HepG2 (cell line): ENCODE measurements around the gene HCFC2. TPM values are rescaled to one million over a fixed set of nuclear protein-coding genes. Genes with fewer than 3 reads are reported as not detected.
A peak's percentile ranks its signal among the peaks of the same experiment; 100 is the strongest.

Source experiments
- ADNP ChIP-seq: sonication (generic); formaldehyde crosslinking; IDR thresholded peaks from 2 replicates; pipeline ENCODE4 v1.4.0; 2020; ENCODE audit warnings: missing genetic modification reagents
- AKNA ChIP-seq: sonication (generic); formaldehyde crosslinking; IDR thresholded peaks from 2 replicates; pipeline ENCODE4 v1.4.0; 2020; ENCODE audit warnings: missing genetic modification reagents, borderline replicate concordance
- ELF4 ChIP-seq: sonication (generic); formaldehyde crosslinking; IDR thresholded peaks from 2 replicates; pipeline ENCODE4 v1.5.0; 2020; ENCODE audit warnings: missing genetic modification reagents, mild to moderate bottlenecking, moderate library complexity, borderline replicate concordance
- FOXP4 ChIP-seq: sonication (generic); formaldehyde crosslinking; IDR thresholded peaks from 2 replicates; pipeline ENCODE4 v1.4.0; 2020; ENCODE audit warnings: missing genetic modification reagents
- HNF1B ChIP-seq: sonication (generic); formaldehyde crosslinking; IDR thresholded peaks from 2 replicates; pipeline ENCODE4 v1.5.1; 2020; ENCODE audit warnings: mild to moderate bottlenecking, moderate library complexity, missing genetic modification reagents
- MED1 ChIP-seq: sonication (generic); formaldehyde crosslinking; IDR thresholded peaks from 2 replicates; pipeline ENCODE4 v1.4.0; 2020; ENCODE audit warnings: missing genetic modification reagents
- NFKBIZ ChIP-seq: IDR thresholded peaks from 2 replicates; pipeline ENCODE4 v1.6.1; 2018; ENCODE audit warnings: missing genetic modification reagents, missing compliant biosample characterization
- SNAI1 ChIP-seq: sonication (generic); formaldehyde crosslinking; IDR thresholded peaks from 2 replicates; pipeline ENCODE4 v1.5.0; 2020; ENCODE audit warnings: mild to moderate bottlenecking, missing genetic modification reagents, borderline replicate concordance
- SNAPC2 ChIP-seq: sonication (generic); formaldehyde crosslinking; IDR thresholded peaks from 2 replicates; pipeline ENCODE4 v1.8.1; 2022; ENCODE audit warnings: mild to moderate bottlenecking, missing genetic modification reagents
- TFAP4 ChIP-seq: sonication (generic); IDR thresholded peaks from 2 replicates; pipeline ENCODE4 v1.6.1; 2016; ENCODE audit warnings: low read depth, borderline replicate concordance
- ZFP82 ChIP-seq: sonication (generic); formaldehyde crosslinking; IDR thresholded peaks from 2 replicates; pipeline ENCODE4 v1.5.1; 2020; ENCODE audit warnings: mild to moderate bottlenecking, missing genetic modification reagents, borderline replicate concordance
- ZNF10 ChIP-seq: sonication (generic); formaldehyde crosslinking; IDR thresholded peaks from 2 replicates; pipeline ENCODE4 v1.4.0; 2020; ENCODE audit warnings: mild to moderate bottlenecking, low read depth, missing genetic modification reagents, borderline replicate concordance
- ZNF326 ChIP-seq: sonication (generic); formaldehyde crosslinking; IDR thresholded peaks from 2 replicates; pipeline ENCODE4 v1.4.0; 2020; ENCODE audit warnings: missing genetic modification reagents, borderline replicate concordance
- polyA plus RNA-seq, 8 experiments: library from polyadenylated mRNA; depleted of rRNA in 3 of 8; stranded (reverse) in 7 of 8; unstranded in 1 of 8; fragments of >200 nt; fragmentation: Illumina TruSeq in 4 of 8; extraction: Trizol in 4 of 8; gene quantifications; 2 replicates each; pipeline versions ENCODE4 v1.2.1 to v1.2.3, GENCODE V29; 2011 to 2016; ENCODE audit warnings: low read depth in 4 of 8, missing spikeins in 1 of 8, mixed read lengths in 1 of 8; ENCODE audit not compliant: insufficient read depth in 1 of 8
- total RNA-seq, 5 experiments: library from RNA; depleted of rRNA; stranded (reverse); fragments of >200 nt; fragmentation: Illumina TruSeq; extraction: Trizol; gene quantifications; 2 replicates each; pipeline ENCODE4 v1.2.3, GENCODE V29; 2016; ENCODE audit warnings: low read depth in 1 of 5

HCFC2 gene
- total and polyA plus RNA-seq, 2 of the 13 experiments (the other 11 are each of a cell fraction or from before 2014, with no cell fraction given) = 3.7 to 4.9 TPM

GRCh38 chr12:104064031-104064841 lies at the start of gene HCFC2 (continued):
- TF ChIP-seq ZNF10 = no peak
- no peak for TF ChIP-seq NFKBIZ
- TF ChIP-seq TFAP4 = peak; percentile 98
- TF ChIP-seq SNAPC2 (CRISPR knock-in tag) = no peak; the same call in 1 of the 2 replicates
- peak; percentile 85; the same call in 1 of the 2 replicates for TF ChIP-seq SNAI1 (CRISPR knock-in tag)
- no peak for TF ChIP-seq ZNF326 (CRISPR knock-in tag)
- no peak for TF ChIP-seq FOXP4 (CRISPR knock-in tag)
- TF ChIP-seq ADNP (CRISPR knock-in tag) = no peak
- TF ChIP-seq MED1 (CRISPR knock-in tag) = peak; percentile 43
- no peak for TF ChIP-seq HNF1B
- 0 out of 2 replicates have a peak, but pooled peaks have one; percentile 80 for TF ChIP-seq ZFP82 (CRISPR knock-in tag)
- no peak for TF ChIP-seq ELF4
- TF ChIP-seq AKNA (CRISPR knock-in tag) = no peak
